Activated CD8-positive, alpha-beta T cell treated with anti-CD3 and anti-CD28 coated beads, Interleukin-2, amount 10 ng/mL, durations not matched to agents 7 days and 5 days (primary cell): ENCODE data around the gene CDH22. TPM values are rescaled to one million over a fixed set of nuclear protein-coding genes. Genes with fewer than 3 reads are reported as not detected.

Experiments
- ATAC-seq: fragments of 150-1000 bp; cut with Tn5 transposase; one replicate; pipeline ENCODE4 v1.10.0; 2021; ENCODE audit warnings: moderate library complexity
- CTCF ChIA-PET: fragments of 350-600 bp; sonication (Branson Sonifier 250); formaldehyde crosslinking; loops from one replicate; lab custom pipeline; 2021; ENCODE audit warnings: antibody characterized with exemption; lab: Charles Lee
- POLR2A ChIA-PET: fragments of 350-600 bp; sonication (Branson Sonifier 250); formaldehyde crosslinking; loops from one replicate; lab custom pipeline; 2021; ENCODE audit warnings: antibody characterized with exemption; lab: Charles Lee
- DNase-seq: peaks from one replicate; pipeline ENCODE4 v3.0.0-alpha.2; 2020
- H3K27ac Mint-ChIP-seq: one replicate; pipeline ENCODE4 v1.8.0; 2021; ENCODE audit warnings: mild to moderate bottlenecking, mixed read lengths
- H3K27me3 Mint-ChIP-seq: one replicate; pipeline ENCODE4 v1.8.0; 2021; ENCODE audit warnings: low read depth, mixed read lengths
- H3K36me3 Mint-ChIP-seq: one replicate; pipeline ENCODE4 v1.8.0; 2021; ENCODE audit warnings: low read depth, mixed read lengths
- H3K4me1 Mint-ChIP-seq: one replicate; pipeline ENCODE4 v1.8.0; 2021; ENCODE audit warnings: low read depth, mixed read lengths
- H3K4me3 Mint-ChIP-seq: one replicate; pipeline ENCODE4 v1.8.0; 2021; ENCODE audit warnings: mild to moderate bottlenecking, mixed read lengths
- H3K9me3 Mint-ChIP-seq: one replicate; pipeline ENCODE4 v1.8.0; 2022; ENCODE audit warnings: mixed read lengths; ENCODE audit not compliant: insufficient read depth
- total RNA-seq, 2 experiments: library from RNA; stranded (reverse); gene quantifications; one replicate each; pipeline ENCODE4 v1.2.3, GENCODE V29; 2021

Gene CDH22
- total RNA-seq, 2 experiments from 2014 or later: not detected

DNA sequence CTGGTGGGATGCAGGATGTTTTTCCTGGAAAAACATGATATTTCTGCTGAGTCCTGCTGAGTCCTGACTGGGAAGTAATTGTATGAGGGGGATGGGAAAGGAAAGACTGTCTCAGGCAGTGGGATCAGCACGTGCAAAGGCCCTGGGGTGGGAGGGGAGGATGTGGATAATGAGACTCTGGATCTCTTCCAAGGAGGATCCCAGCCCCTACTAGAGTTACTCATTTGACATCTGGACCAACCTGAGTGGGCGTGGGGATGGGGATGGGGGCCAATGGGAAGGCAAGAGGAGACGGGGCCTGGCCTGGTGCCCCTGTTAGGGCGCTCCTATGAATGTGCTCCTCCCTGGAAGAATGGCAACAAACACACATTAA lies 117.1 kb downstream of the CDH22 start:
- Mint-ChIP-seq H3K27ac (no peak overlapping the region), H3K4me3 (no peak overlapping the region), H3K36me3 (no peaks in the 10 kb centered on the region), H3K4me1 (no peaks in the 10 kb centered on the region), H3K9me3 (no peaks in the 10 kb centered on the region), H3K27me3 (no peaks in the 10 kb centered on the region)
- ChIA-PET CTCF (no interaction called here), POLR2A (no interaction called here)
- ATAC-seq (no peak), DNase-seq (no peak)

DNA sequence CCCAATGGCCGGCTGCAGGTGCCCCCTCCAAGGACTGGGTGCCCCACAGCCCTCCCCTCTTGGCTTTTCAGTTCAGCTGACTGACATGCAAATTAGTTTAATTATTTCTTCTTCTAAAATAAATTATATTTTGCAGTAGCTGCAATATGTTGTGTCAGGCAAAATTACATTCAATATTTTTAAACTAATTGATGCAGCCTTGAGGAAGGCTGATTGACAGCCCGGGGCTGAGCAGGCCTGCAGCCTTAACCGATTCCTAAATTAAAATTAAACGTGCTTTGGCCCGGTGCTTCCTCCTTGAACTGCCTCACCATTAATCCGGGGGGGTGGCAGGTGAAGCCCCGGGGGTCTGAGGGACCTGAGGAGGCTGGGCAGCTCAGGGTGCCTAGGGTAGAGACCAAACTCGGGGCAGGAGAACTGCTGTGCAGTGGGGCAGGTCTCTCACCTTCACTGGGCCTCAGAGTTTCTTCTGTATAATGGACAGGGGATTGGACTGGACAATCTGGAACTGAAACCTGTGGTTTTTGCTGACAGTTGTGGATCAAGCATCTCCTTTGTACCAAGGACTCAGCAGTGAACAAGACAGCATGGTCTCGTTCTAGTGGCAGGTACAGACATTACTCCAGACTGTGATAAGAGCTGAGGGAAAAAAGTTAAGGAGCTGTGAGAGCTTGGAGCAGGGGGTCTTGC lies 117.7 kb downstream of the CDH22 start:
- Mint-ChIP-seq H3K9me3 (no peaks in the 10 kb centered on the region), H3K27me3 (no peaks in the 10 kb centered on the region), H3K27ac (no peak overlapping the region), H3K4me3 (no peak overlapping the region), H3K36me3 (no peaks in the 10 kb centered on the region), H3K4me1 (no peaks in the 10 kb centered on the region)
- ChIA-PET POLR2A (no interaction called here), CTCF (no interaction called here)
- DNase-seq: no peak
- no peak for ATAC-seq

DNA sequence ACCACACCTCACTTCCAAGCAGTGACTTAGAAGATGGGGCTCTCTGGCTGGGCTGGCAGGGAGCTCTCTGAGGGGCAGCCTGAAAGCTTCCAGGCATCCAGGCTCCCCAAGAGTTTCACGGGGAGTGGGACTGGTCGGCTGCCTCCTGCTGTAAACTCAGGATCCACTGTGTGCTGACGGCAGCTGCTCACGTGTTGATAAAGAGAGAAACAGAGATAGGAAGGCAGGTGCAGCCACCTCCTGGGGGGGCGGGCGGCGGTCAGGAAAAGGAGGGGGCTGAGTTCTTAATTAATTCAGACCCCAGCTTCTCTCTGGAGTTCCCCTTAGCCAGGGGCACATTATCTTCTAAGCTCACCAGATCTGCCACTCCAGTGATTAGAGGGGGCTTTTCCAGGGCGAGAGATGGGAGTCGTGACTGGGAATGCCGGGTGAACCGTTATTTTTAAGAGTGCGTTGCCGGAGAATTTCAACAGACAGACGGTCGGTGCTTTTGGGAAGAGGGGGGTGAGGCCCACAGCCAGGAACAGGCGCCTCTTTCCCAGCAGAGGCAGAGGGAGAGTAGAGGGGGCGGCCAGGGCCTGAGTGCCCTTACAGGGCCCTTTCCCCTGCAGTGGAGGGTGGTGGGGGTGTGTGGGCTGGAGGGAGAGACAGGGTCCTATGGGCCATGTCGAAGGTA lies 119.3 kb downstream of the CDH22 start:
- CTCF ChIA-PET: interaction anchor here (0.7 kb wide), 1 partner anchor 14 kb away, joined by 3 read pairs; no protein-coding TSS in a partner anchor
- ATAC-seq (no peak), DNase-seq (no peak)
- H3K4me3 Mint-ChIP-seq: no peak overlapping the region
- no peak overlapping the region for H3K27ac Mint-ChIP-seq
- no peaks in the 10 kb centered on the region for H3K27me3 Mint-ChIP-seq
- no peaks in the 10 kb centered on the region for H3K9me3 Mint-ChIP-seq
- H3K36me3 Mint-ChIP-seq: no peaks in the 10 kb centered on the region
- H3K4me1 Mint-ChIP-seq: no peaks in the 10 kb centered on the region
- POLR2A ChIA-PET: no interaction called here

DNA sequence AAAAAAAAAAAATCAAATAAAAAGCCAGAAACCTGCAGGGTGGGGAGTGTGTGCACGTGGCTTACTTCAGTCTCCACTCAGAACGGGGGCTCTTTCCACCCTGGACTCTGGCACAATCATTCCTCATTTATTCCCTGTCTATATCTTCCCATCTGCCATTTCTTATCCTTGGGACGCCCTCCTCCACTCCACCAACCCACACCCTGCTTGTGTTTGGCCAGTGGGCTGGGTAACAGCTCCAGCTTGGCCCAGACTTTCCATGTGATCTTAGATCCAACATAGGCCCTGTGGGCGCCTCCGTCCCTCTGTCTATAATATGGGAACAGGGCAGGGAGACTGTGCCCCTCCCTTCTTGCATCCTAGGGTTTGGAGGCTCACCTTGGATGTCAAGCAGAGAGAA lies 122.1 kb downstream of the CDH22 start:
- Mint-ChIP-seq H3K27me3 (no peaks in the 10 kb centered on the region), H3K4me3 (no peak overlapping the region), H3K4me1 (no peaks in the 10 kb centered on the region), H3K9me3 (no peaks in the 10 kb centered on the region), H3K27ac (no peak overlapping the region), H3K36me3 (no peaks in the 10 kb centered on the region)
- DNase-seq (no peak), ATAC-seq (no peak)
- POLR2A ChIA-PET: no interaction called here
- CTCF ChIA-PET: no interaction called here

DNA sequence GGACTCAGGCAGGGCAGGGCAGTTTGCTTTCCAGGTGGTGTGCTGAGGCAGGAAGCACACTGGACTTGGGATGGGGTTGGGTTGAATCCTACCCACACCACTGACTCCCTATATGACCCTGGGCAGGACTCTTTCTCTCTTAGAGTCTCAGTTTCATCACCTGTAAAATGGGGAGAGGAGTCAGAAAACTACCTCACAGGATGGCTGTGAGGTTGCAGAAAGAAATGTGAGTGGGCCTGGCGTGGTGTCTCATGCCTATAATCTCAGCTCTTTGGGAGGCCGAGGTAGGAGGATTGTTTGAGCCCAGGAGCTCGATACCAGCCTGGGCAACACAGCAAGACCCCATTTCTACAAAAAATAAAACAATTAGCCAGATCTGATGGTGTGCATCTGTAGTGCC lies 122.9 kb downstream of the CDH22 start:
- CTCF ChIA-PET: no interaction called here
- Mint-ChIP-seq H3K36me3 (no peaks in the 10 kb centered on the region), H3K27me3 (no peaks in the 10 kb centered on the region), H3K27ac (no peak overlapping the region), H3K9me3 (no peaks in the 10 kb centered on the region), H3K4me3 (no peak overlapping the region), H3K4me1 (no peaks in the 10 kb centered on the region)
- no peak for ATAC-seq
- DNase-seq: no peak
- POLR2A ChIA-PET: no interaction called here

DNA sequence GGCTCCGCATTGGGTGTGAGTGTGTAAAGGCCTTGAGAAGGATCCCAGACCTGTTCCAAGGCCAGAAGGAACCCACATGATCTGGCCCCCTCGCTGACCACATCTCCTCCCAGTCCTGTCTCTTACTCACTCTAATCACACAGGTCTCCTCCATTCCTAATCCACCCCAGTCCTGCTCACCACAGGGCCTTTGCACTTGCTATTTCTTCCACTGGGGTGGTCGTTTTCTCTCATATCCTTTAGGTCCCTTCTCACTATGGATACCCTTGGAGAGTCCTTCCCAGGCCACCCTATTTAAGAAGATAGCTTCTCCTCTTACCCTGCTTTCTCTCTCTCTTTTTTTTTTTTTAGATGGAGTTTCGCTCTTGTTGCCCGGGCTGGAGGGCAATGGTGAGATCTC lies 124.5 kb downstream of the CDH22 start:
- Mint-ChIP-seq H3K27me3 (no peaks in the 10 kb centered on the region), H3K4me3 (no peak overlapping the region), H3K36me3 (no peaks in the 10 kb centered on the region), H3K27ac (no peak overlapping the region), H3K4me1 (no peaks in the 10 kb centered on the region), H3K9me3 (no peaks in the 10 kb centered on the region)
- ATAC-seq: no peak
- POLR2A ChIA-PET: no interaction called here
- DNase-seq: no peak
- CTCF ChIA-PET: no interaction called here

DNA sequence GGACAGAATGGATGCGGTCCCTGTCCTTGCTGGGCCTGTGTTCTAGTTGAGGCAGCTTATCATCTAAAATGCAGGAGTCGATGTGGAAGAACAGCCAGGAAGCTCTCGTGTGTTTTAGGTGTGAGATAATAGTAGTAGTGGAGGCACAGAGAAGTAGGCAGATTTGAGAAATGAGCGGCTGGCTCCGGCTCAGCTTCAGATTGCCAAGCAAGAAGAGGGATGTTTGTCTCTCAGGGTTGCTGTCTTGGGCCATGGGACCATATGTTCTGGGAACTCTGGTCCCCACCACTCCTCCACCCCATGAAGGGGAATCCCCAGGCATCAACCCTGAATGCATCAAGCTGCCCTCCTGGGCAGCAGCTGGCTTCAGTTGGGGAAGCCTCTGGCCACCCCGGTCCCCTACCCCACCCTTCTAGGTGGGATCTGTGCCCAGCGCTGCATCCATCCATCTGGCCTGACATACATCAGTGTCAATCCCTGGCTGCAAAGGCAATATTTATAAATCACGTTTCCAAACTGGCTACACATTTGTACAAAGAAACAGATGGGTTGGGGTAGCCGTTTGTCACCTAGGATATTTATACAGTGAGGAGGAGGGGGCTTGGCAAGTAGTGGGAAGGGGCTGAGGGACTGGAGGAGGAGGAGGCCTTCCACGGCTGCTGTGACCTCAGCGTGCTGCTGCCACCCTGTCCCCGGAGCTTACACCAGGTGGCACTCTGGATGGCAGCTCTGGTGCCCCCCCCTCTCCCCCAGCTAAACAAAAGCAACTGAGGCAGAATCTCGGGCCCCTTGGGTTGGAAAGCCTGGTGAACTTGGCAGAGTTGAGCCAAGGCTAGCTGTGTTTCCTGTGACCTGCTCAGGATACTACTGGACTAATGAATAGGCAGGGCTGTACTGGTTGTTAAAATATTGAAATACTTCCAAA lies 125.8 kb downstream of the CDH22 start:
- no peaks in the 10 kb centered on the region for H3K36me3 Mint-ChIP-seq
- no peak for ATAC-seq
- ChIA-PET POLR2A (no interaction called here), CTCF (no interaction called here)
- DNase-seq: no peak
- no peaks in the 10 kb centered on the region for H3K9me3 Mint-ChIP-seq
- H3K27me3 Mint-ChIP-seq: no peaks in the 10 kb centered on the region
- H3K4me3 Mint-ChIP-seq: no peak overlapping the region
- H3K4me1 Mint-ChIP-seq: no peaks in the 10 kb centered on the region
- H3K27ac Mint-ChIP-seq: no peak overlapping the region

DNA sequence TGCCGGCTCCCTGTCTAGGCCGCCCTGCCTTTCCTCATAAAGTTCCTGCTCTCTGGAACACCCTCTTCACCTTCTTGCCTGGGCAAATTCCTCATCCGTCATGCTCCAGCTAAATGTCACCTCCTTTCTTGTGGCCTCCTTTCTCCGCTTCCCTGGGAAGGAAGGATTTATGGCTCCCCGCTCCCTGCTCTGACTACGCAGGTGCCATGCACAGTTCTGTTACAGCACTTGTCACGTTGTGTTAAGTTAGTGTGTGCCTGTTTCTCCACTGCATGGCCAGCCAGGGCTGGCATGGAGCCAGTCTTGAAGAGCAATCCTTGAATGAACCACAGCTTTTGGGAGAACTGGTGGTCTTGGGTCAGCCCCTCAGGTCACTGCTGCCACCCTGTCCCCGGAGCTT lies 128.4 kb downstream of the CDH22 start:
- H3K9me3 Mint-ChIP-seq: no peaks in the 10 kb centered on the region
- DNase-seq (no peak), ATAC-seq (no peak)
- H3K36me3 Mint-ChIP-seq: no peaks in the 10 kb centered on the region
- H3K27ac Mint-ChIP-seq: no peak overlapping the region
- peaks cover 16% of the 10 kb centered on the region for H3K27me3 Mint-ChIP-seq
- POLR2A ChIA-PET: no interaction called here
- no peak overlapping the region for H3K4me3 Mint-ChIP-seq
- CTCF ChIA-PET: no interaction called here
- no peaks in the 10 kb centered on the region for H3K4me1 Mint-ChIP-seq

DNA sequence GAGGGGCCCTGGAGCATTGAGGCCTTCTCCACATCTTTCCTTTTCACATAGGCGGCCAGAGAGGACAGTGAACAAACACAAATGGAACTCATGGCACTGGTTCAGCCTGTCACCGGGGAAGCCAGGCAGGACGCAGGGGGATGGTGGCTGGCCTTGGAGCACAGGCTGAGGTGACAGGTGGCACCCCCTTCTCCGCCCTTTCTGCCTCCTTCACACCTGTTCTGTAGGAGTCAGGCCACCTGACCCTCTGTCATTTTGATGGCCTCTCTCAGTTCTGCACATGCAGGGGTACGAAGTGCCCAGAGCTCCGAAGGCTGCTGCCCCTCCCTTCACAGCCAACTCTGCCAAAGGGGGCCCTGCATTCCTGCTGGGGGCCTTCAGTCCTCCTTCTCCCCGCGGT lies 129.4 kb downstream of the CDH22 start:
- DNase-seq (no peak), ATAC-seq (no peak)
- no peaks in the 10 kb centered on the region for H3K36me3 Mint-ChIP-seq
- no peaks in the 10 kb centered on the region for H3K9me3 Mint-ChIP-seq
- ChIA-PET POLR2A (no interaction called here), CTCF (no interaction called here)
- H3K4me3 Mint-ChIP-seq: no peak overlapping the region
- H3K4me1 Mint-ChIP-seq: no peaks in the 10 kb centered on the region
- peaks cover 20% of the 10 kb centered on the region for H3K27me3 Mint-ChIP-seq
- H3K27ac Mint-ChIP-seq: no peak overlapping the region

DNA sequence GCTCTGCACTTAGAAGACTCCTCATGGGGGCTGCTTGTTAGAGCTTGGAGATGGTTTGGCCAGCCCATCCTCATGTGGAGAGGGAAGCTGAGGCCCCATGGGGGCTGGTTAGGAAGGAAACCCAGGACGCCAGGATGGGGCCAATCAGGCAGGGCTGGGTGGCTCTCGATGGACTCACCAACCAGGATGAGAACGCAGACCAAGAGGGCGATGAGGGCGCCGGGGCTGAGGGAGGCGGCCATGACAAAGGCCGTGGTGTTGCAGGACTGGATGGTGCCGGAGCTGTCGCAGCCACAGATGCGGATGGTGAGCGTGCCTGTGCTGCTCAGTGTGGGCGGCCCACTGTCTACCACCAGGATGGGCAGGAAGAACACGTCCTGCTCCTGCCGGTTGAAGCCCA lies 130.5 kb downstream of the CDH22 start:
- ChIA-PET CTCF (no interaction called here), POLR2A (no interaction called here)
- Mint-ChIP-seq H3K36me3 (no peaks in the 10 kb centered on the region), H3K4me1 (no peaks in the 10 kb centered on the region), H3K27ac (no peak overlapping the region), H3K27me3 (peaks cover 31% of the 10 kb centered on the region), H3K4me3 (no peak overlapping the region), H3K9me3 (no peaks in the 10 kb centered on the region)
- ATAC-seq (no peak), DNase-seq (no peak)

DNA sequence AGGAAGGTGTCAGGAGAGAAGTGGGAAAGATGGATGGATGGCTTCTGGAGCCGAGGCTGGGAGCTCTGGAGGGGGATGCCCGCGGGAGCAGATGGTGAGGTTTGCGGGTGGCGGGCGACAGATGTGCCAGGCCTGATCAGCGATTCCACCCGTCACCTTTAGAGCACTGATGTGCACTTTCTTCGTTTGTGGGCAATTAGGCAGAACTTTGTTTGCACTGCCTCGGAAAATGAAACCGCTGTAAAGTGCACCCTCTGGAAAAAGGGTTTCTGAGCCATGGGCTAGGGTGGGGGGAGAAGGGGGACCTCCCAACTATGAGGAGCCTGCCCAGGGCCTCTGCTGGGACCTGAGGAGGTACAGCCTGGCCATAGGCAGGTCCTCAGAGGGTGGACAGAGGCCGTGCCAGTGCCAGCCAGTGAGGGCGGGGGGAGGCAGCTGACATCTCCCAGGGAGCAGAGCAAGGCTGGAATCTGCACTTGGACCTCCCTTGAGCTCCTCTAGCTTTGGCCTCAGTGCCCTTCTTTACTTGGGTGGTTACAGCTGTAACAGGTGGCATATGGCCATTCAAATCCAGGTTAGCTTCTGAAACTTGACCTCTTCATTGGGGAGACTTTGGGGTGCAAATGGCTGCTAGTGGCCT lies 131.4 kb downstream of the CDH22 start:
- Mint-ChIP-seq H3K9me3 (no peaks in the 10 kb centered on the region), H3K27me3 (peaks cover 37% of the 10 kb centered on the region), H3K36me3 (no peaks in the 10 kb centered on the region), H3K4me3 (no peak overlapping the region), H3K27ac (no peak overlapping the region), H3K4me1 (no peaks in the 10 kb centered on the region)
- ChIA-PET POLR2A (no interaction called here), CTCF (interaction anchor here (2.6 kb wide), 1 partner anchor 154 kb away, joined by 8 read pairs; no protein-coding TSS in a partner anchor)
- DNase-seq (no peak), ATAC-seq (no peak)
